GM12891 (cell line): ENCODE measurements around the gene TENM4.
"Not testable (repeated sequence)": the region's sequence is repeated elsewhere in the genome, so short reads cannot be mapped to it uniquely, and the experiment has no call there.

Source experiments
- DNase-seq: peaks from one replicate; pipeline ENCODE4 v3.0.0; 2011; ENCODE audit warnings: low spot score; ENCODE audit not compliant: insufficient read length
- FAIRE-seq: peaks from 2 replicates; lab custom pipeline; 2011; peaks lifted over from hg19 to GRCh38; lab: Jason Lieb, UNC
- PAX5 ChIP-seq: IDR thresholded peaks from 2 replicates; pipeline ENCODE4 v1.6.1; 2011; ENCODE audit warnings: low read length, moderate library complexity, mild to moderate bottlenecking; ENCODE audit not compliant: insufficient read depth, severe bottlenecking
- POLR2A ChIP-seq: IDR thresholded peaks from 2 replicates; pipeline ENCODE4 v1.6.1; 2011; ENCODE audit warnings: low read depth, low read length, control low read depth
- POLR2AphosphoS5 ChIP-seq: IDR thresholded peaks from 2 replicates; pipeline ENCODE4 v1.6.1; 2011; ENCODE audit warnings: low read depth, low read length, control low read depth
- POU2F2 ChIP-seq: IDR thresholded peaks from 2 replicates; pipeline ENCODE4 v1.6.1; 2011; ENCODE audit warnings: low read depth, mild to moderate bottlenecking, control low read depth, low read length, moderate library complexity
- SPI1 ChIP-seq: IDR thresholded peaks from 2 replicates; pipeline ENCODE4 v1.6.1; 2011; ENCODE audit warnings: low read depth, low read length, control low read depth
- TAF1 ChIP-seq: IDR thresholded peaks from 2 replicates; pipeline ENCODE4 v1.6.1; 2011; ENCODE audit warnings: low read depth, low read length, control low read depth

The TENM4 gene

GRCh38 chr11:79236541-79236971, 204.3 kb downstream of the TENM4 start:
- no peak for TF ChIP-seq SPI1
- TF ChIP-seq PAX5, result no peak
- TF ChIP-seq POU2F2, result no peak
- no peak for TF ChIP-seq TAF1
- no peak for TF ChIP-seq POLR2A
- TF ChIP-seq POLR2AphosphoS5, result no peak
- DNase-seq (no peak), FAIRE-seq (no peak)

- no peak for DNase-seq
Observed at GRCh38 chr11:79235696-79236095, 205.1 kb downstream of the TENM4 start.

GRCh38 chr11:79232346-79232745, 208.5 kb downstream of the TENM4 start:
- no peak for TF ChIP-seq SPI1
- no peak for TF ChIP-seq PAX5
- TF ChIP-seq POLR2A, result no peak
- no peak for TF ChIP-seq POLR2AphosphoS5
- TF ChIP-seq POU2F2, result no peak
- TF ChIP-seq TAF1, result no peak
- DNase-seq (no peak), FAIRE-seq (no peak)

More at GRCh38 chr11:79235696-79236095, 205.1 kb downstream of the TENM4 start:
- FAIRE-seq, result no peak
- TF ChIP-seq TAF1, result no peak
- no peak for TF ChIP-seq SPI1
- TF ChIP-seq POLR2AphosphoS5, result no peak
- no peak for TF ChIP-seq PAX5
- no peak for TF ChIP-seq POU2F2
- TF ChIP-seq POLR2A, result no peak

- FAIRE-seq (no peak), DNase-seq (no peak)
- no peak for TF ChIP-seq PAX5
- no peak for TF ChIP-seq SPI1
- no peak for TF ChIP-seq POLR2A
- no peak for TF ChIP-seq TAF1
- no peak for TF ChIP-seq POU2F2
- TF ChIP-seq POLR2AphosphoS5, result no peak
Observed at GRCh38 chr11:79229047-79229446, 211.8 kb downstream of the TENM4 start.

GRCh38 chr11:79227767-79228755, 212.8 kb downstream of the TENM4 start:
- FAIRE-seq (no peak), DNase-seq (no peak)
- TF ChIP-seq POLR2AphosphoS5 (no peak), SPI1 (no peak), POU2F2 (no peak), TAF1 (no peak), PAX5 (no peak), POLR2A (no peak)

GRCh38 chr11:79227308-79227707, 213.5 kb downstream of the TENM4 start:
- DNase-seq, result no peak
- TF ChIP-seq POLR2AphosphoS5 (no peak), SPI1 (no peak), POLR2A (no peak)
- no peak for FAIRE-seq

GRCh38 chr11:79226126-79226525, 214.7 kb downstream of the TENM4 start:
- TF ChIP-seq SPI1 (no peak), POLR2A (no peak), PAX5 (no peak), POU2F2 (no peak)
- DNase-seq, result no peak
- no peak for FAIRE-seq

GRCh38 chr11:79222163-79222562, 218.7 kb downstream of the TENM4 start:
- not testable (repeated sequence) for FAIRE-seq

GRCh38 chr11:79221444-79222130, 219.2 kb downstream of the TENM4 start:
- no peak for TF ChIP-seq POLR2A
- DNase-seq (no peak), FAIRE-seq (no peak)

More at GRCh38 chr11:79222163-79222562, 218.7 kb downstream of the TENM4 start:
- not testable (repeated sequence) for DNase-seq

- DNase-seq, result no peak
- no peak for FAIRE-seq
- TF ChIP-seq POLR2AphosphoS5 (no peak), TAF1 (no peak), PAX5 (no peak), POLR2A (no peak), SPI1 (no peak), POU2F2 (no peak)
Observed at GRCh38 chr11:79220171-79220570, 220.7 kb downstream of the TENM4 start.
